Prostate gland (tissue), 2 donors: ENCODE data around the gene EML3. TPM values are rescaled to one million over a fixed set of nuclear protein-coding genes. Genes with fewer than 3 reads are reported as not detected.
"Not testable (repeated sequence)": the region's sequence is repeated elsewhere in the genome, so short reads cannot be mapped to it uniquely, and the experiment has no call there.

ENCODE experiments used
- DNase-seq: peaks from one replicate; pipeline ENCODE4 v3.0.0-alpha.2; 2019; ENCODE audit warnings: low spot score
- H3K27ac ChIP-seq, 2 donors: fragments of 200-600 bp; sonication (generic); 2 replicates each; pipeline ENCODE4 v1.5.1; 2017 to 2019
- H3K27me3 ChIP-seq: fragments of 200-600 bp; sonication (generic); replicated peaks from 2 replicates; pipeline ENCODE4 v1.5.1; 2019; ENCODE audit not compliant: insufficient read depth
- H3K36me3 ChIP-seq, 2 donors: fragments of 200-600 bp; sonication (generic); 1 replicate in 1 of 2; 2 replicates in 1 of 2; pipeline versions ENCODE4 v1.5.1 to v1.8.1; 2017 to 2019
- H3K4me1 ChIP-seq: fragments of 200-600 bp; sonication (generic); replicated peaks from 2 replicates; pipeline ENCODE4 v1.5.1; 2019
- H3K4me3 ChIP-seq, 2 donors: fragments of 200-600 bp; sonication (generic); 2 replicates each; pipeline ENCODE4 v1.5.1; 2017 to 2019
- H3K9me3 ChIP-seq: fragments of 200-600 bp; sonication (generic); 2 replicates; pipeline ENCODE4 v1.5.1; 2017
- CTCF ChIP-seq, 4 experiments: fragments of 200-600 bp in 2 of 4; fragments of 450-650 bp in 2 of 4; sonication (generic) in 2 of 4; IDR thresholded peaks; 1 replicate in 3 of 4; 2 replicates in 1 of 4; pipeline ENCODE4 v1.5.1; 2016 to 2019; ENCODE audit warnings: antibody characterized with exemption in 4 of 4, mild to moderate bottlenecking in 2 of 4, moderate library complexity in 2 of 4
- POLR2A ChIP-seq: fragments of 450-650 bp; IDR thresholded peaks from one replicate; pipeline ENCODE4 v1.6.1; 2016; ENCODE audit warnings: antibody characterized with exemption, mild to moderate bottlenecking
- POLR2AphosphoS5 ChIP-seq: sonication (generic); formaldehyde crosslinking; IDR thresholded peaks from one replicate; pipeline ENCODE4 v1.6.1; 2017; ENCODE audit warnings: antibody characterized with exemption
- WGBS: methylation state at CpG from one replicate; pipeline ENCODE4 v1.1.5; 2018; 5-methylcytosine and 5-hydroxymethylcytosine counted together
- intact Hi-C: fragments of 100-400 bp; cut with DNase I; formaldehyde crosslinking; loops from one replicate; pipeline ENCODE4 v1.14.2; 2022
- total RNA-seq, 2 donors: library from RNA; depleted of rRNA; stranded (reverse); fragments of >200 nt; gene quantifications; one replicate each; pipeline ENCODE4 v1.1.0, GENCODE V29; 2016

The EML3 gene
- total RNA-seq, 2 donors from 2014 or later, result 50.2 to 80.1 TPM

GRCh38 chr11:62569611-62570010, 43.0 kb downstream of the EML3 start:
- TF ChIP-seq POLR2AphosphoS5, result no peak
- TF ChIP-seq CTCF (IDR thresholded peaks at IDR 0.05), result no peak
- no peak for TF ChIP-seq POLR2A
- Histone ChIP-seq H3K27me3 (no peaks in the 10 kb centered on the region), H3K36me3 (peaks cover 9 to 28% of the 10 kb centered on the region in 2 donors), H3K9me3 (no peaks in the 10 kb centered on the region), H3K4me1 (peaks cover 9% of the 10 kb centered on the region), H3K4me3 (no peak overlapping the region), H3K27ac (no peak overlapping the region)
- intact Hi-C loops, result no loop called here
- DNase-seq, result no peak
- 40% methylated on average over 1 of the region's 1 CpG for WGBS

DNA sequence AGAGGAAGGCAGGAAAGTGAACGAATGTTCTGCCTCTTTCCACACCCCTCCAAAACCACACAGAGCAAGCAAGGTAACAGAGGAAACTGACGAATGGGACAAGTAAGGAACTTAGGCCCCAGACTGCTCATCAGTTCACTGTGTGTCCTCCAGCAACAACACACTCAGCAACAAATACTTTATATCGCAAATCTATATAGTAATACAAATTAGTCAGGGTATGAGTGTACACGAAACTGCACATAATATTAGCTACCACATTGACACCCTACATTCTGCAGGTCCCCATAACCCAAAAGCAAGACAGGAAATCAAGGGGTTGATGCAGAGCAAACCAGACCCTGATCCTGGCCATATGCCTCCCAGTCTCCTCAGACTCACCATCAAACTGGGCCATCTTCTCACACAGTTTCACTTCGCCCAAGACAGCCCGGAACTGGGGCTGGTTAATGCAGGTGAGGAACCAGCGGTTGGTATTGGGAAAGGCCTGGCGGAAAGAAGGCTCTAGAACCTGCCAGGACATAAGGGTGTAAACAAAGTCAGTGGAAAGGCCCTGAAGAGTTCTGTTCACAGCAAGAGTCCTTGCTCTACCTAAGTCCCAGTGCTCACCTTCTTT, 45.4 kb downstream of the EML3 start:
- WGBS, result 87% methylated on average over 8 of the region's 8 CpGs
- H3K27ac ChIP-seq, result no peak overlapping the region
- intact Hi-C loops, result no loop called here
- TF ChIP-seq POLR2AphosphoS5, result no peak
- TF ChIP-seq POLR2A, result no peak
- no peak for TF ChIP-seq CTCF (IDR thresholded peaks at IDR 0.05)
- H3K27me3 ChIP-seq, result no peaks in the 10 kb centered on the region
- H3K4me1 ChIP-seq, result peaks cover 5% of the 10 kb centered on the region
- DNase-seq, result no peak
- no peaks in the 10 kb centered on the region for H3K9me3 ChIP-seq
- H3K4me3 ChIP-seq, result no peak overlapping the region
- H3K36me3 ChIP-seq, result peaks cover 9 to 32% of the 10 kb centered on the region in 2 donors

- H3K4me1 ChIP-seq, result no peaks in the 10 kb centered on the region
- H3K27me3 ChIP-seq, result no peaks in the 10 kb centered on the region
- peaks cover 9 to 33% of the 10 kb centered on the region in 2 donors for H3K36me3 ChIP-seq
- H3K4me3 ChIP-seq, result no peak overlapping the region
- 85% methylated on average over 8 of the region's 8 CpGs for WGBS
- H3K9me3 ChIP-seq, result no peaks in the 10 kb centered on the region
- no peak overlapping the region for H3K27ac ChIP-seq
- DNase-seq, result no peak
- TF ChIP-seq POLR2A (no peak), CTCF (IDR thresholded peaks at IDR 0.05) (no peak), POLR2AphosphoS5 (no peak)
- intact Hi-C loops, result no loop called here
Observed at GRCh38 chr11:62566247-62566646, 46.3 kb downstream of the EML3 start.

DNA sequence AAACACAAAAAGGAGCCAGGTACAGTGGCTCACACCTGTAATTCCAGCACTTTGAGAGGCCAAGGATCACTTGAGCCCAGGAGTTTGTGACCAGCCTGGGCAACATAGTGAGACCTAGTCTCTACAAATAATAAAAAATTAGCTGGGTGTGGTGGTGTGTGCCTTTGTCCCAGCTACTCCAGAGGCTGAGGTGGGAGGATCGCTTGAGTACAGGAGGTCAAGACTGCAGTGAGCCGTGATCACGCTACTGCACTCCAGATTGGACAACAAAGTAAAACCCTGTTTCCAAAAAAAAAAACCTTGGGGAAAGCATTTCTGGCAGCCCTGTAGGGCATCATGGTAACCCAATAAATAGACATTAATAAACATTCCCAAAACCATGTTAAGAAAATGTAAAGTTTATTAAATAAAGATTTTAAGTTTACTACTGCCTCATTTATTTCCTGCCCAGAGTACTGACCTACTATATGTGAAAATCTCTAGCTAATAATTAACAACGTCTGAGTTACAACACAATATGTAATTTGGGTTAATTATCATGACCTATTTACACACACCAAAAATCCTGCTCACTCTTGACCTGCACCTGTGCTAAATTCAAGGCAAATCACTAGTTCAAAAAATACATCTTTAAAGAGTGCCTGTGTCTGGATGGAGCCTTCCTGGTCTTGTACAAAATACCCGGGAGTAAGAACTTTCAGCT, 47.3 kb downstream of the EML3 start:
- Histone ChIP-seq H3K36me3 (peaks cover 9 to 33% of the 10 kb centered on the region in 2 donors), H3K27me3 (no peaks in the 10 kb centered on the region), H3K9me3 (no peaks in the 10 kb centered on the region), H3K4me1 (no peaks in the 10 kb centered on the region), H3K4me3 (no peak overlapping the region), H3K27ac (no peak overlapping the region)
- WGBS, result 63% methylated on average over 5 of the region's 5 CpGs
- DNase-seq, result no peak
- intact Hi-C loops, result no loop called here
- no peak for TF ChIP-seq CTCF (IDR thresholded peaks at IDR 0.05)
- TF ChIP-seq POLR2A, result no peak
- TF ChIP-seq POLR2AphosphoS5, result no peak

- H3K4me3 ChIP-seq, DNase-seq, H3K4me1 ChIP-seq, H3K9me3 ChIP-seq, H3K27me3 ChIP-seq: not testable (repeated sequence)
- H3K27ac ChIP-seq, result peak overlapping the region; percentile 19 to 79
- WGBS, result 70% methylated on average over 3 of the region's 3 CpGs
- peaks cover 7 to 27% of the 10 kb centered on the region in 2 donors for H3K36me3 ChIP-seq
- intact Hi-C loops, result loop anchor here (2.0 to 5.0 kb wide), 3 partner anchors 17 to 167 kb away; no protein-coding TSS in a partner anchor
Observed at GRCh38 chr11:62561677-62562230, 50.8 kb downstream of the EML3 start.
